ENCODE results near the gene IRX2. TPM values are rescaled to one million over a fixed set of nuclear protein-coding genes. Genes with fewer than 3 reads are reported as not detected.
A peak's percentile ranks its signal among the peaks of the same experiment; 100 is the strongest.

The IRX2 gene
- total RNA-seq, 1 donor from 2014 or later: 7.7 TPM

GRCh38 chr5:2756211-2757152 lies 5.0 kb upstream of the IRX2 start:
- DNase-seq (ENCODE audit: low read depth): peak; percentile 65

GRCh38 chr5:2755681-2756171 lies 4.2 kb upstream of the IRX2 start:
- no peak for DNase-seq (ENCODE audit: low read depth)

GRCh38 chr5:2755076-2755680 lies 3.7 kb upstream of the IRX2 start:
- no peak for DNase-seq (ENCODE audit: low read depth)

- DNase-seq (ENCODE audit: low read depth): no peak
Measured at GRCh38 chr5:2754581-2755075, 3.2 kb upstream of the IRX2 start.

GRCh38 chr5:2753452-2754420 lies 2.3 kb upstream of the IRX2 start:
- no peak for DNase-seq (ENCODE audit: low read depth)

GRCh38 chr5:2752821-2753439 lies 1.5 kb upstream of the IRX2 start:
- no peak for DNase-seq (ENCODE audit: low read depth)

GRCh38 chr5:2752059-2752820 lies 763 bp upstream of the IRX2 start:
- peak; percentile 54 for DNase-seq (ENCODE audit: low read depth)

GRCh38 chr5:2750758-2751464 lies 566 bp downstream of the IRX2 start:
- DNase-seq (ENCODE audit: low read depth): peak; percentile 32

- peak; percentile 25 for DNase-seq (ENCODE audit: low read depth)
Measured at GRCh38 chr5:2750026-2750757, 1.3 kb downstream of the IRX2 start.

GRCh38 chr5:2749514-2750025 lies 1.9 kb downstream of the IRX2 start:
- no peak for DNase-seq (ENCODE audit: low read depth)

GRCh38 chr5:2748861-2749513 lies 2.5 kb downstream of the IRX2 start:
- no peak for DNase-seq (ENCODE audit: low read depth)

- no peak for DNase-seq (ENCODE audit: low read depth)
Measured at GRCh38 chr5:2748179-2748860, 3.2 kb downstream of the IRX2 start.

GRCh38 chr5:2747363-2748162 lies 3.9 kb downstream of the IRX2 start:
- no peak for DNase-seq (ENCODE audit: low read depth)

- DNase-seq (ENCODE audit: low read depth): no peak
Measured at GRCh38 chr5:2746561-2747032, 4.9 kb downstream of the IRX2 start.

- no peak for DNase-seq (ENCODE audit: low read depth)
Measured at GRCh38 chr5:2744485-2744884, 7.0 kb downstream of the IRX2 start.
